Left hindlimb (tissue), 1 donor: ENCODE data around the gene CTNND1.

ENCODE experiments used
- DNase-seq: peaks from one replicate; pipeline ENCODE4 v3.0.0-alpha.2; 2018

Gene CTNND1

DNA sequence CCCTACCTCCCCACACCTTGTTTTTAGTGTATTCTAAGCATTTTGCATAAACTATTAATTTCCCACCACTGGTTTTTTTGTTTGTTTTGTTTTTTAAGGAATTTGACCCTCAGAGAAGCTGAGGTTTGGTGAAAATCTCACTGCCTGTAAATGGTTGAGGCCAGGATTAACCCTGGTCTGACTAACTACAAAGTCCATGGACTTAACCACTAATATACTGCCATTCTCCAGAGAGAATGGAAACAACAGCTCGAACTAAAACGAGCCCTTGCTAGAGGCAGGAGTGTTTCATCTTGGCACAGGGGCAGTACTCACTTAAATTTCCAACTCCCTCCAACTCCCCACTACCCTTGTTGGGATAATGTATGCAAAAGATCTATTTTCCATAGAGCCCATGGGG lies 3.0 kb downstream of the CTNND1 start:
- no peak for DNase-seq

DNA sequence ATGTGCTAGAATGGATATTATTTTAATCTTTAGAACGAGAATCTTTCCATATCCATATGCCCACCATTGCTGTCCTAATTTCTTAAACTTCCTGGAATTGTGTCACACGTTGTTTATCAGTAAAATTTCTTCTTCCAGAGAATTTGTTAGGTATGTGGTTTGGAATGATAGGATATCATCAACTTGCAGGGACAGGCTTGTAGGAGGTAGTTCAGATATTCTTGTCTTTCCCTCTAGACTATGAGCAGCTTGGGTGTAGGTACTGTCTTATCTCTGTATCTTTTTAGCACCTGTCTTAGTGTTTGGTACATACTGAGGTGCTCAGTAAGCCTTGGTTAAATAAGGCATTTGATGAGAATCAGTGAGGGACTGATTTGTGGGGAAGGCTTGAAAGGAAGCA lies 3.4 kb downstream of the CTNND1 start:
- DNase-seq = no peak

DNA sequence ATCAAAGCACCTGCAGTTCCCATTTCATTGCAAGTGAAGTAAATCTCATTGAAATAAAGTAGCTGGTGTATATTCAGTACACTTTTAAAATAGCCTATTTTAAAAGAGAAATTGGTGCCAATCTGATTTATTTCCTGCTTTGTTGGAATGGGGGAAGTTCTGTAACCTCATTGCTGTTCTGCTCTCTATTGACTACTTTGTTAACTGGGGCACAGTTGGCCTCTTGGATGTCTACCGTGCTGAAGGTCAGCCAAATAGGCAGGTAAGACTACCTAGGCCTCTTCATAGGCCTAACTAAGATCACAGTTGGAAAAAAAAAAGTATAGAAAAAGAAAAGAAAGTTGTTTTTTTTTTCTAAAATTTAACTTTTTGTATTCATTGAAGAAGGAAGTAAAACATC lies 9.2 kb downstream of the CTNND1 start:
- DNase-seq = no peak

DNA sequence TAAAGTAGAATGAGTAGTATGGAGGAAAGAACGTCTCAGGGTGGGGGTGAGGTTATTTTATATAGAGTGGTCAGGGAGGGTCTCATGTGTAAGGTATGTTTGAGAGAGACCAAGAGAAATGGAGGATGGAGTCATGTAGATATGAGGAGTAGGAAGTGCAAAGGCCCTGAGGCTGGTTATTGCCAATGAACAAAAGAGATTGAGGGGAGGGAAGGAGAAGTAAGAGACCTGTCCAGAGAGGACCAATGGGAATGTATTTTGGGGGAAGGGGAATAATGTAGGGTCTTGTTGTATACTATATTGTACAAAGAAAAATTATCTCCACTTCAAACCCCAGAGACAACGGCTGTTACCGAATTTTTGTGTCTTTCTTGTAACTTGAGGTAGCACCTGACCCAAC lies 9.8 kb downstream of the CTNND1 start:
- no peak for DNase-seq

DNA sequence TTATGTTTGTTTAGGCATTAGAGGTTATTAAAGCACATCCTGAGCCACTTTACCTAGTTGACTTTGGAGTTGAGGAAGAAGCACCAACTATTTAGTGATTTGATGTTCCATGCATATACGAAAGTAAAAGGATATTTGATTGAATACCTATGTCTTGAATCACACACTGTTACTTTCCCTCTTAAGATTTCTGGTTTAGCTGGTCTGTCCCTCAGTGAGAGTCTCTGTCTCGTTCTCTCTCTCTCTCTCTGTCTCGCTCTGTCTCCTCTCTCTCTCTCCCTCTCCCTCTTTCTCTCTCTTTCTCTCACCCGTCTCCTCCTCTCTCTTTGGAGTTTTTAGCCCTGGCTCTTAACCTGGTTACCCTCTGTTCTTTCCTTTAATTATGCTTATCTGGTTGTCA lies 11.0 kb downstream of the CTNND1 start:
- no peak for DNase-seq

DNA sequence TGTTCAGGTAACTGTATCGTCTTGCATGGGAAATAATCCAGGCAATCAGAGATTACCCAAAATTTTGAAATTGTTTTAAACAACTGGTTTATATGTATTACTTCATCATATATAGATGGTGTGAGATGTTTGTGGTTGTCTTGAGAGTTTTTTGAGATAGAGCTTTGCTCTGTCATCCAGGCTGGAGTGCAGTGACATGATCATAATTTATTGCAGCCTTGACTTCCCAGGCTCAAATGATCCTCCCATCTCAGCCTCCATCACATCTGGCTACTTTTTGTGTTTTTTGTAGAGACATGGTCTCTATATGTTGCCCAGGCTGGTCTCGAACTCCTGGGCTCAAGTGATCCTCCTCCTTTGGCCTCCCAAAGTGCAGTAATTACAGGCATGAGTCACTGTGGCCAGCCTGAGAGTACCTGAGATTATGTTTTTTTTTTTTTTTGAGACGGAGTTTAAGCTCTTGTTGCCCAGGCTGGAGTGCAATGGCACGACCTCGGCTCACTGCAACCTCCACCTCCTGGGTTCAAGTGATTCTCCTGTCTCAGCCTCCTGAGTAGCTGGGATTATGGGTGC lies 11.5 kb downstream of the CTNND1 start:
- DNase-seq = no peak

DNA sequence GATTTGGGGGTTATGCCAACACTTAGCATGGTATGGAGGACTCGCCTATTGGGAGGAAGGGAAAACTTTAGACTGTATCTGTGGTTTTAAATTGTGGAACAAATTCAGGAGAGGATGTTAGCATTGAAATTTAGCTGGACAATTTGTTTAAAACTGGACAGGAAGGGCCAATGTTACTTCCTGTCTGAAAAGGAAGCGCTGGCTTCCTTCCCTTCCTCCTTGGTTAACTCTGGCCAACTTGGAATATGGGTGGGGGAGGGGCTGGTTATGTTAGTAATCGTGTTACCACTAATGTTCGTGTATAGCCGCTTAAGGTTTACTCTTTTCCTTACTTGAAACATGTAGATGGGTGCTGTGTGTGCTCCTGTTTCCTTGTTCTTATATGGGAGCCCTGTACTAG lies 13.9 kb downstream of the CTNND1 start:
- DNase-seq = no peak

DNA sequence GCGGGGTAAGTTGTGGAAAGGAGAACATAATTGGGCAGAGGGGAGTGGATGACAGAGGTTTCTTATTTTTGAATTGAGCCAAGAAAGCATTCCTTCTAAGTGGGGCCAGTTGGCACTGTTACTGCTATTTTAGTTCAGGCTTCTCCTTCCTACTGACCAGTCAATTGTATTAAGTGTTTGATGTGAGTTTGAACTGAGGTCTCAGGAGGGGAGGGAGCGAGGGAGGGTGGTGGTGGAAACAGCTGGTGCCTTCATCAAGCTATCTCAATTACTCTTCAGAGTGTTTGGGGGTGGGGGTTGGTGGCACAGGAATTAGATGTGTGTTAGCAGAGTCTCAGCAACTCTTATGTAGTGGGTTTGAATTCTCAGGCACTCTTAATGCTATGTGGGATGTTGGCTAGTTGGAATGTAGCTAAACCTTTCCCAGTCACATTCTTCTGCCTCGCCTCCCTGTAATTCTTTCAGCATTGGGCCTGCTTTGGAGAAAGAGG lies 14.5 kb downstream of the CTNND1 start:
- DNase-seq = peak; percentile 58

DNA sequence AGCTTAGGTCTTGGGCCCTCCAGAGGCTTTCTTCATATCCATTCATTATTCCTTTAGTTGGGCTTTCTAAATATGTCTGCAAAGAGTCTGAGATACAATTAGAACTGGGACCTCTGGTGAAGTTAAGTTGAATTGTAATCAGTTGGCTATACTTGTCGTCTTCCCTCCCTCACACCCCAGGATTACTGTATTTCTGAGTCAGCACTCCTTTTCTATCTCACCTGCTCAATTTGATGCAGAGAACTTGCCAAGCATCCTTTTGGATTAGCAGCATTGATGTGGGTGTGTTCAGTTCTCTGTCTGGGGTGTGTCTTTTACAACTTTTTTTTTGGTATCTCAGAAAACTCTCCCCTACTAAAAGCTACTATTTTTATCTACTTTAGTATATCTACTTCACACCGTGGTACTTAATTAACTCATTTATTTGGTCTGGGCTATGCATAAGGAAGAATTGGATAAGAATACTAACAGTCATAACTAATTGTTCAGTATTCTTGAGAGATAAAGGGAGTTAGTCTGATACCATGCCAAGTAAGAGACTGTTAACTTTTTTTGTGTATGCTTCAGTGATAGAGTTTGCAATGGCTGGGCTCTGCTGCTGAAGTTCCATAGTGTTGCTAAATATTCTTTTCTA lies 15.1 kb downstream of the CTNND1 start:
- no peak for DNase-seq

DNA sequence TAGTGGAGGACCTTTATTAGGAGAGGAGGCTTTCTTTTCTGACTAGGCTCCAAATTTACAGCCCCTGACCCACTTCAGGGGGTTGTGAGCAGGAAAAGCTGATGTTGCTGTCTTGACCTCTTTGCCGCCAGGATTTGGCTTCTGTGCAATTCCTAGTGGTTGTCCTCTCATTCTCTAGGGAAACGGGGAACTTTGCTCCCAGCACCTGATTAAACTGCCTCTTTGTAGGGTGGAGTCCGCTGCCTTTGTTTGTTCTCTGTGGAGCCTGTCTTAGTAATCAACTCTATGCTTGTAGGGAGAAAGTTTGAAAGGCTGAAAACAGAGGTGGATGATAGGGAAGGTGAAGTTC lies 16.3 kb downstream of the CTNND1 start:
- no peak for DNase-seq

DNA sequence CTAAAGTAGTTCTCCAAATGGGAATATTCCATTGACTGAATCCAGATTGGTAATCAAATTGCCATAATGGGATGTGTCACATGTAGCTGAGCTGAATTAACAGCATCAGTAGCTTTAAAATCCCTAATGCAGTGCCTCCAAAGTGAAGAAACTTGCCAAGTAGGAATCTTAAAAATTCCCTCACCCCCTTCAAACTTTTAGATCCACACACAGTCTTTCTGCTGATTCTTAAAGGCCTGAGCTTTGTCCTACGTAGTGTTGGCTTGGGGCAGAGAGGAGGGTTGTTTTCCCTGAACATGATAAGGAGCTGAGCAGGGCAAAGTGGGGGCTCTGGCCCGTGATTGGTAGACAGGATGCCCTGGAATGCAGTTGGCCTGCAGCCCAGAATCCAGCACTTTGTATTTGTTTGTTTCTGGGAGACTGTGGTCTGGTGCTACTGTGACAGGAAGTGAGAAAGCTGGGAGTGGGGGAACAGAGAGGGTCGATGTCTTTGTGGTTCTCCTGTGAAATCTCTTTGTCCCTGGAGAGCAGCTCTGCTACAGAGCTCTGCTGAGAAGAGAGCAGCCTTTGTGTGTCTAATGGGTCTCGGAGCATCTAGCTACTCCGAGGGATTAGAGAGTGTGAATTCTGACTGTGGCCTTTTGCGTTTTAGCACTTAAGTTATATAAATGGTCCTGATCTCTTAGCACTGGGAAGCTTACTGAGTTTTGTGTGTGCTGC lies 16.9 kb downstream of the CTNND1 start:
- DNase-seq = peak; percentile 93

DNA sequence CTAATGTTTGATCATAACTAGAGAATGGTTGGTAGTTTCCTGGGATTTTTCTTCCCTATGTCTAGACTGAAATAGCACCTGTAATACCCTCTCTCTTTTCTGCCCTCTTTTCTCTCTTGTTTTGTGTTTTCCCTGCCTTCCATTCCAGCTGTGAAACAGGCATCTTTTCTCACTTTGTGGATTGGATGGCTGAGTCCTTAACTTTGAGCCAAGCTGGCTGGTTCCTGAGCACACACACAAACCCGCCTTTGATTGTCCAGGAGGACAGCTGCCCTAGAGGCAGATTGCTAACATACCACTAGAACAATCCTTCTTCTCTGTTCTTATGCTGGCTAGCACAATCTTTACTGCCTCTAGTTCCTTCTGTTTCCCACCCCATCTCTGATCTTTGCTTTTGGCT lies 17.7 kb downstream of the CTNND1 start:
- peak; percentile 37 for DNase-seq

DNA sequence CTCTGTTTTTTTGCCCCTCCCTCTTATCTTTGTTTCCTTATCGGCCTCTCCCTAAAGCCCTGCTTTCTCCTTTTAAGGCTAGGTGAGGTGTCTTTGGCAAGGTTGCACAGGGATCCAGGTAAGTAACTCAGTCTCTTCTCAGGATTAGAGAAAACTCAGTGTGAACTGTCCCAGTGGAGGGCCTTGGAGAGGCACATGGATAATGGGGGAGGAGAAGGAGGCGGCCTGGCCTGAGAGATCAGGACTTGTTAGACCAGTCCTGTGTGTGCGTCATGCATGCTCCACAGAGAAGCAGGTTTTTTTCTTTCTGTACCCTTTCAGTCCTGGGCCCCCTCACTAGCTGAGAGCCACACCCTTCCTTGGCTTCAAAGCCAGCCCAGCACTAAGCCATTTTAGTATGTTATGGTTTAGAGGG lies 19.9 kb downstream of the CTNND1 start:
- DNase-seq = no peak

DNA sequence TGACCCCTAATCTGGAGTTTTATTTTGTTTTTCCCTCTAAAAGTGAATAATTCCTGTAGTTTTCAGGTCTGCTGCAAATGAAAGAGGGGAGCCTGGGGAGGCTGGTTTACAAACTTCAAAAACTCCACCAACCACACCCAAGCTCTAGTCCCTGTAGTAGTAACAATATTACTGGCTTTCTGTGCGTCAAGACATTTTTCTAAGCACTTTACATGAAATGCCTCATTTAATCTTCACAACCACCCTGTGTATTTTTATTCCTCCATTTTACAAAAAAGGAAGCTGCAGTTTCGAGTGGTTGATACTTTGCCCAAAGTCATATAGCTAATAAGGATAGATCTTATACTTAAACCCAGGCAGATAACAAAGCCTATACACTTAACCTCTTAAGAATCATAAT lies 23.5 kb downstream of the CTNND1 start:
- DNase-seq = no peak

DNA sequence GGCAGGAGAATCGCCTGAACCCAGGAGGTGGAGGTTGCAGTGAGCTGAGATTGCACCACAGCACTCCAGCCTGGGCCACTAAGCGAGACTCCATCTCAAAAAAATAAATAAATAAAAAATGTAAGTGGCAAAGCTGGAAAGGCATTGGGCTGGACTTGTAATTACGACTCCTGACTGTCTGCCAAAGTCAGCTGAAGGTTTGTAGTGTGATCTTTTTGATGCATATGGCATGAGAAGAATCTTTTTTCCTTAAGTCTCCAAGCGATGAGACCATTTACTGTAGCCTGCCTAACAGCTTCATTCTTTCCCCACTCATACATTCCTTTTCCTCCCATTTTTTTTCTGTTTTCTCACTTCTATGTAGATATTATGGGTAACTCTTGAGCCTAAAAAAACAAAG lies 24.8 kb downstream of the CTNND1 start:
- DNase-seq = no peak

DNA sequence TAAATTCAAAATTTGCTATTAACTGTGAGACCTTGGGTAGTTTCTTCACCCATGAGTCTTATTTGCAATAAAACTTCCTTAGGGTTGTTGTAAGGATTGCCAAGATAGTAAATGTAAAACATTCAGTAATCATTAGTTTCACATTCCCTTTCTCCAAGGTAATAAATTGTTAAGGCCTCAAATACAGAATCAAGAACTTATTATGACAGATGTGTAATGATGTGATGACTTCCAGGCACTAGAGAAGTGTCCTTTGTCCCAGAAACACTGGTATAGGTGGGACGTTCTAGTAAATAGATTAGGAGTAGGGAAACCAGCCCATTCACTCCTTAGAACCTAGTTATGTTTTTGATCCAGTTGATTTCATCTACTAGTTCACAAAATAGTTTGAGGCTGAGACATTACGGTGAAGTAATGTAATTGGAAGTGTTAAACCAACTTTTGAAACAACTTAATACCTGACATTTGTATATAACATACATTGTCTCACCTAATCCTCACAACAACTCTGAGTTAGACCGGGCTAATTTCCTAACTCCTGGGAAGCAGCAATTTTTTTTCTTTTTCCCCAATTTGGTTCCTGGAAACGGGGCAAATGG lies 25.5 kb downstream of the CTNND1 start:
- DNase-seq = no peak

DNA sequence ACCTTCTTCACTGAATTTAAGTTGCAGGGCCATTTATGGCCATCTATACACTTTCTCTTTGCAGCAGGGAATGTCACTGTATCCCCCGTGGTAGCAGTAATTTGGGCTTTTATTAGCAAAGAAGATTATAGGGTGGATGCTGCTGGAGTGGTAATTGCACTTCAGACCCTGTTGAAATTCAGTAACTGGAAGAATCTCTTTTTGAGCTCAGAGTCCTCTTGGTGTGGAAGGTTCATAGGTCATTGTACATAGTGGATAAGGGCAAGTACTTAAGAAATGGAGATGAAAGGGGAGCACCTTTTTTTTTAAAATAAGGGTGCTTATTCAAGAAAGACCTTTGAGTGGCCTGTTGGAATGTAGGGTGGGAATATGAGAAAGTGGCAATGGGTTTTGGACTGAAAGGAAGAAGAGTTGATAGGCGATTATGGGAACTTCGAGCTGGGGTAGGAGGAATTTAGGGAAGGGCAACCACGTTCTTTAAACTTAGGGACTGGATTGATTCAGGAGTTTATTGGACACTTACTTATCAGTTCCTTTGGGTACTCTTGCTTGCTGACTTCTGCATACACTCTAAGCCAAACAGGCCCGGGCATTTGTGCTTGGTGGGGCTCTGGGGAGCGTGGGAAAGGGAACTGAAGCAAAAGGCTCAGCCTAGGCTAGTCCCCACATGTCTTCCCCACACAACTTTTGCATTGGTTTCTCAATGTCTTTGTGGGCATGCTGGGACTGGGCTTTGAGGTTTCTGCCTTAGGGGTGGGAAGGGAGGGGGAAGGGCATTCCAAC lies 26.5 kb downstream of the CTNND1 start:
- peak; percentile 30 for DNase-seq

DNA sequence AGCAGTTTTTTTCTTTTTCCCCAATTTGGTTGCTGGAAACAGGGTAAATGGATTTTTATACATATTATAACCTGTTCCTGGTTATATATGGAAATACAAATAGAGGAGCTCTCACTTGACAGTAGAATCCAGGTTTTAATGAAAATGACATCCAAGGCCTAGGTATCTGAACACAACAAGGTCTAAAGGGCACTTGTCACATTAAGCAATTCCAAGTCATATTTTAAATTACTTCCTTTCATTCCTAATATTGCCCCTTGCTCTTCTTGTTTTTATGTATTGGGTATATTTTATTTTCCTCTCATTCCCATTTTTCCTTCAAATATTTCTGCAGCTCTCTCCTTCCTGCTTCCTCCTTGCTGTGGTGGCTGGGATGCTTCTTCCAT lies 27.1 kb downstream of the CTNND1 start:
- DNase-seq = no peak

DNA sequence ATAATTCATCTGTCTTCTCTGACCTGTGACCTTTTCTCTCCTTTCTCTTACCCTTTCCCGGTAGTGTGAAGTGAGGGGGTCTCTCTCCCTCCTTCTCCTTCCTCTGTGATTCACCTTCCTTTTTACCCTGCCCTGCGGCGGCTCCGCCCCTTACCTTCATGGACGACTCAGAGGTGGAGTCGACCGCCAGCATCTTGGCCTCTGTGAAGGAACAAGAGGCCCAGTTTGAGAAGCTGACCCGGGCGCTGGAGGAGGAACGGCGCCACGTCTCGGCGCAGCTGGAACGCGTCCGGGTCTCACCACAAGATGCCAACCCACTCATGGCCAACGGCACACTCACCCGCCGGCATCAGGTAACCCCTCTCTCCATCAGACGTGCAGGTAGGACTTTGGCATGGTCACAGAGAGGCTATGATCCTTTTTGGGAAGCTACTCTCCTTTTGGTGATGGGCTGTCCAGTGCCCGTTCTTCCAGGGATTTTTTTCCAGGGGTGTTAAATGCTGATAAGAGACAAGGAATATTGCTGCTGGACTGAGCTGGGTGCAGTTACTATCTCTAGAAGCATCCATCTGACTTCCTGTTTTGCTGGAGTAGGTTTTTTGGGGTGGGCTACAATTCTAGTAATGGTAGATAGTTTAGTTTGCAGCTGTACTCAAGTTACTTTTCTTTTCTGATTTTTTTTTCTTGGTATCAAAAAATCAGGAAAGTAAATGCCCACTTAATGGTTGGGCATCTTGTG lies 29.9 kb downstream of the CTNND1 start:
- DNase-seq = no peak

DNA sequence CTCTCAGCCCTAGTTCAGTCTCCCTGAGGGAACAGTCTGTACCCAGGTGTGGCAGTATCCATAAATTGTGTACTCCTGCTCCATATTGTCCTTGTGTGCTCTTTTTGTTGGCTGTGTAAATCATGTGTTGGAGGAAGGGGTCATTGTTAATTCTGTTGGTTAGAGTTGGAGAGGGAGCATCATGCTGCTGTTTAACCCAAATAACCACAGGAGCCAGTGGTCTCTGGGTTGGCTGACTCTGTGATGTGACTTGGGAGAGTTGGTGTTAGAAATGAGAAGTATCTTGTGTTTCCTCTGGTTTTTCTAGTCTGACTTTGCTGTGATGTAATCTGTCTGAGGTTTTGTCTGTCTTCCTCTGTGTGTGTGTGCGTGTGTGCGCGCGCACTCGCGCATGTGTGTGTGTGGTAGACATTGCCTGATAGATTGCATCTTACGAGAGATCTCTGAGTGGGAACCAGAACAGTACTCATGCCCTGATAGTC lies 30.5 kb downstream of the CTNND1 start:
- peak; percentile 49 for DNase-seq

DNA sequence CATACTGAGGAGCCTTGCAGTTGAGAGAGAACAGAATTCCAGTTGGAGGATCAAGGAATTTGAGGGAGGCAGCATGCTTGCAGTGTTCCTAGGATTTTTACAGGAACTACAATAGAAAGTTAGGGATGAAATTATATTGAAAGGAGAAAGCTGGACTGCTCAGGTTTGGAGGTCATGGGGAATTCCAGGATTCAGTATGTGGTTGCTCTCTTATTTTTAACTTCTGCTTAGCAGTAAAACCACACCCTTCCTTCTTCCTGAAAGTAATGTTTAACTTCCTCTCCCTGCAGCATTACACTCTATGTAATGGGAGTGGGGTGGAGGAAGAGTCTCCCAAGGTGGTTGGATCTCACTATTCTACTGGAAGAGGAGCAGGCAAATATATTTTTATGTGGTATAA lies 31.3 kb downstream of the CTNND1 start:
- no peak for DNase-seq

DNA sequence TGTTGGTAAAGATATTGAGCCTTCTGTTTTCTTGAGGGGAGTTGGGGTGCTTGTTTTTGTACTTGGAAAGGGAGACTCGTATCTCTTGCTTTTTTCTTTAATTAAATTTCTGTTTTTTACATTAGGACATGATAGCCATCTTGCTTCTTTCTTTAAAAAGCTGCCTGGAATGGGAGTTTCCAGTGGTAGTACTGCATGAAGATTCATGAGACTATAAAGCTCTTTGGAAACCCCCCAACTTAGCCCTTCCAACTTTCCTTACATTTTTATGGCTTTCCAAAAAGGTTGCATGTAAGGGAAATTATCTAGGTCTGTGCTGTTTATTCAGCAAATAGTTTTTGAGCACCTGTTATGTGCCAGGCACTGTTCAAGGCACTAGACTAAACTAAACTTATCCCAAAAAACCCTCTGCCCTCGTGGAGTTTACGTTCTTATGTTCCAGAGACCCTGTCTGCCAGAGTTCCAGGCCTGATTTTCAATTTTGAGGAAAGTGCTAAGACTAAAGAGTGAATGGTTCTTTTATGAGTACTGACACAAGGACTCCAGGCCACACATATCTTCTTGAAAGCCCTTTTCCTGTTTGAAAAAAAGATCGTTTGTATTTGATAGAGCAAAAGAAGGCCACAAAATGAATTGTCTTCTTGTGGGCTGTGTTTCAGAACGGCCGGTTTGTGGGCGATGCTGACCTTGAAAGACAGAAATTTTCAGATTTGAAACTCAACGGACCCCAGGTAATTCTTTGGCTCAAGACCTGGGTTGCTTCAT lies 31.9 kb downstream of the CTNND1 start:
- no peak for DNase-seq
